Endodermal cell (in vitro differentiated cells): ENCODE measurements around the gene EXPH5. TPM values are rescaled to one million over a fixed set of nuclear protein-coding genes. Genes with fewer than 3 reads are reported as not detected.
A peak's percentile ranks its signal among the peaks of the same experiment; 100 is the strongest.

Experiments used
- DNase-seq: peaks from one replicate; pipeline ENCODE4 v3.0.0-alpha.2; 2017
- H3K27ac ChIP-seq: 2 replicates; pipeline ENCODE4 v1.5.1; 2013; ENCODE audit warnings: mild to moderate bottlenecking, low read depth, low read length, moderate library complexity
- H3K27me3 ChIP-seq: 2 replicates; pipeline ENCODE4 v1.6.1; 2013; ENCODE audit warnings: mild to moderate bottlenecking, low read length, moderate library complexity; ENCODE audit not compliant: insufficient read depth, control insufficient read depth, poor library complexity, severe bottlenecking
- H3K36me3 ChIP-seq: 2 replicates; pipeline ENCODE4 v1.7.0; 2013; ENCODE audit warnings: mild to moderate bottlenecking, low read length, moderate library complexity; ENCODE audit not compliant: control insufficient read depth, insufficient read depth
- H3K4me1 ChIP-seq: one replicate; pipeline ENCODE4 v1.7.0; 2013; ENCODE audit warnings: low read length; ENCODE audit not compliant: control insufficient read depth, insufficient read depth
- H3K4me3 ChIP-seq: 2 replicates; pipeline ENCODE4 v1.5.1; 2013; ENCODE audit warnings: mild to moderate bottlenecking, low read length, moderate library complexity
- H3K9ac ChIP-seq: 2 replicates; pipeline ENCODE4 v1.6.1; 2013; ENCODE audit warnings: mild to moderate bottlenecking, low read length, moderate library complexity; ENCODE audit not compliant: poor library complexity, severe bottlenecking; ENCODE audit errors: extremely low read depth
- H3K9me3 ChIP-seq: 2 replicates; pipeline ENCODE4 v1.6.1; 2013; ENCODE audit warnings: mild to moderate bottlenecking, low read length, moderate library complexity; ENCODE audit not compliant: control insufficient read depth
- H3K27ac Mint-ChIP-seq: 2 replicates; pipeline ENCODE4 v1.8.0; 2020; ENCODE audit warnings: mixed read lengths
- H3K27me3 Mint-ChIP-seq: 2 replicates; pipeline ENCODE4 v1.8.0; 2021; ENCODE audit warnings: mild to moderate bottlenecking, mixed read lengths; ENCODE audit not compliant: insufficient read depth
- H3K36me3 Mint-ChIP-seq: 2 replicates; pipeline ENCODE4 v1.8.0; 2020; ENCODE audit warnings: low read depth, mixed read lengths
- H3K4me1 Mint-ChIP-seq: 2 replicates; pipeline ENCODE4 v1.8.0; 2020; ENCODE audit warnings: mixed read lengths
- H3K4me3 Mint-ChIP-seq: 2 replicates; pipeline ENCODE4 v1.8.0; 2020; ENCODE audit warnings: mild to moderate bottlenecking, moderate library complexity, mixed read lengths
- H3K9me3 Mint-ChIP-seq: 2 replicates; pipeline ENCODE4 v1.8.0; 2020; ENCODE audit warnings: mild to moderate bottlenecking, mixed read lengths
- WGBS, 2 experiments: methylation state at CpG; one replicate each; pipeline versions ENCODE4 v1.1.5 to v1.1.7; 2013; ENCODE audit warnings: missing lambda C conversion rate in 2 of 2, mixed read lengths in 1 of 2; ENCODE audit not compliant: insufficient coverage in 1 of 2, insufficient read length in 1 of 2; 5-methylcytosine and 5-hydroxymethylcytosine counted together
- total RNA-seq, 2 donors: library from RNA; stranded (reverse); fragmentation: NEBNext Ultra II Directional in 1 of 2; extraction: Animal tissue kit (Norgen Biotek cat#: 25700) in 1 of 2; gene quantifications; 2 replicates in 1 of 2; 3 replicates in 1 of 2; pipeline ENCODE4 v1.2.1, GENCODE V29; 2021
- TF ChIP-seq, protein P1 (sequence below): fragments of 200-600 bp; sonication (generic); conservative IDR thresholded peaks from 2 replicates; pipeline ENCODE4 v1.5.0; 2021; ENCODE audit warnings: antibody characterized with exemption, mild to moderate bottlenecking

Gene EXPH5
- total RNA-seq, 2 donors from 2014 or later: 4.8 to 6.4 TPM

GRCh38 chr11:108558222-108558621, 35.3 kb downstream of the EXPH5 start:
- DNase-seq: no peak
- Mint-ChIP-seq H3K4me1 (peaks cover 20% of the 10 kb centered on the region), H3K27me3 (no peaks in the 10 kb centered on the region), H3K36me3 (no peaks in the 10 kb centered on the region), H3K4me3 (no peak overlapping the region), H3K9me3 (no peaks in the 10 kb centered on the region), H3K27ac (no peak overlapping the region)
- WGBS, 2 experiments: 94 to 98% methylated on average over 2 of the region's 2 CpGs
- Histone ChIP-seq H3K9me3 (no peaks in the 10 kb centered on the region), H3K4me1 (no peaks in the 10 kb centered on the region), H3K27ac (no peak overlapping the region), H3K9ac (no peak overlapping the region), H3K27me3 (no peaks in the 10 kb centered on the region), H3K36me3 (no peaks in the 10 kb centered on the region), H3K4me3 (no peak overlapping the region)
- TF ChIP-seq, protein P1, sequence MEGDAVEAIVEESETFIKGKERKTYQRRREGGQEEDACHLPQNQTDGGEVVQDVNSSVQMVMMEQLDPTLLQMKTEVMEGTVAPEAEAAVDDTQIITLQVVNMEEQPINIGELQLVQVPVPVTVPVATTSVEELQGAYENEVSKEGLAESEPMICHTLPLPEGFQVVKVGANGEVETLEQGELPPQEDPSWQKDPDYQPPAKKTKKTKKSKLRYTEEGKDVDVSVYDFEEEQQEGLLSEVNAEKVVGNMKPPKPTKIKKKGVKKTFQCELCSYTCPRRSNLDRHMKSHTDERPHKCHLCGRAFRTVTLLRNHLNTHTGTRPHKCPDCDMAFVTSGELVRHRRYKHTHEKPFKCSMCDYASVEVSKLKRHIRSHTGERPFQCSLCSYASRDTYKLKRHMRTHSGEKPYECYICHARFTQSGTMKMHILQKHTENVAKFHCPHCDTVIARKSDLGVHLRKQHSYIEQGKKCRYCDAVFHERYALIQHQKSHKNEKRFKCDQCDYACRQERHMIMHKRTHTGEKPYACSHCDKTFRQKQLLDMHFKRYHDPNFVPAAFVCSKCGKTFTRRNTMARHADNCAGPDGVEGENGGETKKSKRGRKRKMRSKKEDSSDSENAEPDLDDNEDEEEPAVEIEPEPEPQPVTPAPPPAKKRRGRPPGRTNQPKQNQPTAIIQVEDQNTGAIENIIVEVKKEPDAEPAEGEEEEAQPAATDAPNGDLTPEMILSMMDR: no peak

GRCh38 chr11:108556019-108556418, 37.5 kb downstream of the EXPH5 start:
- Mint-ChIP-seq H3K36me3 (no peaks in the 10 kb centered on the region), H3K4me1 (peaks cover 26% of the 10 kb centered on the region), H3K9me3 (no peaks in the 10 kb centered on the region), H3K4me3 (no peak overlapping the region), H3K27ac (no peak overlapping the region), H3K27me3 (no peaks in the 10 kb centered on the region)
- no peaks in the 10 kb centered on the region for H3K36me3 ChIP-seq
- H3K27me3 ChIP-seq: no peaks in the 10 kb centered on the region
- no peak for DNase-seq
- H3K4me1 ChIP-seq: peaks cover 12% of the 10 kb centered on the region
- TF ChIP-seq, protein P1: no peak
- no peaks in the 10 kb centered on the region for H3K9me3 ChIP-seq
- WGBS, 2 experiments: 83 to 100% methylated on average over 2 of the region's 2 CpGs
- no peak overlapping the region for H3K27ac ChIP-seq
- no peak overlapping the region for H3K9ac ChIP-seq
- H3K4me3 ChIP-seq: no peak overlapping the region

- Histone ChIP-seq H3K4me3 (peak overlapping the region; percentile 58), H3K4me1 (peaks cover 20% of the 10 kb centered on the region), H3K9me3 (no peaks in the 10 kb centered on the region), H3K27me3 (no peaks in the 10 kb centered on the region), H3K36me3 (no peaks in the 10 kb centered on the region), H3K9ac (peak overlapping the region; percentile 31), H3K27ac (peak overlapping the region; percentile 25)
- WGBS, 2 experiments: 60 to 68% methylated on average over 3 to 10 of the region's 10 CpGs
- H3K9me3 Mint-ChIP-seq: no peaks in the 10 kb centered on the region
- H3K27me3 Mint-ChIP-seq: no peaks in the 10 kb centered on the region
- no peak overlapping the region for H3K4me3 Mint-ChIP-seq
- TF ChIP-seq, protein P1: no peak
- H3K27ac Mint-ChIP-seq: peak overlapping the region; percentile 88
- peaks cover 49% of the 10 kb centered on the region for H3K4me1 Mint-ChIP-seq
- DNase-seq: peak; percentile 60
- no peaks in the 10 kb centered on the region for H3K36me3 Mint-ChIP-seq
These were observed 41.7 kb downstream of the EXPH5 start for GRCh38 chr11:108551651-108552462.
